H1 (cell line): ENCODE measurements around the gene LRRC63. TPM values are rescaled to one million over a fixed set of nuclear protein-coding genes. Genes with fewer than 3 reads are reported as not detected.

Experiments
- CTCF ChIA-PET: fragments of 300-600 bp; sonication (Branson Sonifier 250); formaldehyde crosslinking; loops from one replicate; lab custom pipeline; 2021; ENCODE audit not compliant: partially characterized antibody; lab: Charles Lee
- POLR2A ChIA-PET: fragments of 300-600 bp; sonication (Branson Sonifier 250); formaldehyde crosslinking; loops from one replicate; lab custom pipeline; 2021; ENCODE audit warnings: inconsistent platforms; ENCODE audit not compliant: partially characterized antibody; lab: Charles Lee
- DNase-seq, 2 experiments: peaks; one replicate each; pipeline versions ENCODE4 v3.0.0 to v3.0.0-alpha.2; 2010 to 2022; ENCODE audit warnings: low spot score in 2 of 2, low read depth in 1 of 2, mixed read lengths in 1 of 2
- FAIRE-seq: peaks from 2 replicates; lab custom pipeline; 2011; peaks lifted over from hg19 to GRCh38; lab: Jason Lieb, UNC
- H2AFZ ChIP-seq: 2 replicates; pipeline ENCODE4 v1.8.1; 2012; ENCODE audit warnings: low read length, inconsistent platforms
- H2AK5ac ChIP-seq: 2 replicates; pipeline ENCODE4 v1.6.1; 2013; ENCODE audit warnings: low read depth, low read length
- H2BK120ac ChIP-seq: replicated peaks from 2 replicates; pipeline ENCODE3; 2013; ENCODE audit warnings: low read depth, low read length, inconsistent platforms
- H2BK12ac ChIP-seq: 2 replicates; pipeline ENCODE4 v1.6.1; 2013; ENCODE audit warnings: low read depth, low read length
- H2BK15ac ChIP-seq: 2 replicates; pipeline ENCODE4 v1.6.1; 2013; ENCODE audit warnings: low read length
- H2BK20ac ChIP-seq: 2 replicates; pipeline ENCODE4 v1.6.1; 2013; ENCODE audit warnings: low read length
- H2BK5ac ChIP-seq: 2 replicates; pipeline ENCODE4 v1.6.1; 2013; ENCODE audit warnings: low read depth, low read length
- H3K14ac ChIP-seq: 2 replicates; pipeline ENCODE4 v1.6.1; 2013; ENCODE audit warnings: inconsistent platforms; ENCODE audit not compliant: insufficient read length
- H3K18ac ChIP-seq: 2 replicates; pipeline ENCODE4 v1.6.1; 2013; ENCODE audit warnings: low read length; ENCODE audit errors: extremely low read depth
- H3K23ac ChIP-seq: 2 replicates; pipeline ENCODE4 v1.6.1; 2013; ENCODE audit warnings: inconsistent platforms; ENCODE audit not compliant: insufficient read length
- H3K23me2 ChIP-seq: 2 replicates; pipeline ENCODE4 v1.6.1; 2013; ENCODE audit warnings: low read depth, low read length
- H3K27ac ChIP-seq: 2 replicates; pipeline ENCODE4 v1.6.1; 2011; ENCODE audit warnings: low read depth, low read length, inconsistent platforms
- H3K27me3 ChIP-seq, 4 experiments: replicated peaks in 1 of 4; 1 replicate in 1 of 4; 2 replicates in 3 of 4; pipeline versions ENCODE4 v1.6.1 to v1.8.1; 2011 to 2013; ENCODE audit warnings: low read length in 3 of 4, mild to moderate bottlenecking in 3 of 4, inconsistent platforms in 2 of 4, mixed read lengths in 2 of 4, moderate library complexity in 1 of 4; ENCODE audit not compliant: control insufficient read depth in 3 of 4, insufficient read depth in 3 of 4; ENCODE audit errors: extremely low read depth in 1 of 4
- H3K36me3 ChIP-seq, 4 experiments: 2 replicates each; pipeline versions ENCODE4 v1.6.1 to v1.8.1; 2011 to 2013; ENCODE audit warnings: mild to moderate bottlenecking in 4 of 4, low read length in 3 of 4, moderate library complexity in 2 of 4, control low read depth in 1 of 4, inconsistent platforms in 1 of 4; ENCODE audit not compliant: insufficient read depth in 4 of 4, control insufficient read depth in 2 of 4
- H3K4ac ChIP-seq: replicated peaks from 2 replicates; pipeline ENCODE3; 2013; ENCODE audit warnings: low read length, low read depth, mixed read lengths, inconsistent platforms; ENCODE audit not compliant: insufficient read length
- H3K4me1 ChIP-seq, 4 experiments: replicated peaks in 1 of 4; 1 replicate in 1 of 4; 2 replicates in 3 of 4; pipeline versions ENCODE4 v1.6.1 to v1.8.1; 2011 to 2013; ENCODE audit warnings: low read length in 3 of 4, inconsistent platforms in 2 of 4, mixed read lengths in 1 of 4; ENCODE audit not compliant: insufficient read depth in 4 of 4, control insufficient read depth in 3 of 4
- H3K4me2 ChIP-seq, 2 experiments: 2 replicates each; pipeline versions ENCODE4 v1.6.1 to v1.8.1; 2011 to 2013; ENCODE audit warnings: low read depth in 2 of 2, low read length in 2 of 2, control low read depth in 1 of 2, inconsistent platforms in 1 of 2, mild to moderate bottlenecking in 1 of 2; ENCODE audit not compliant: insufficient read depth in 1 of 2
- H3K4me3 ChIP-seq, 4 experiments: fragments of 200-600, 300-600 bp in 1 of 4; sonication (generic), shearing (Covaris generic), sonication (Bioruptor Twin) in 1 of 4; 2 replicates each; pipeline versions ENCODE4 v1.5.1 to v1.8.1; 2011 to 2016; ENCODE audit warnings: low read length in 4 of 4, low read depth in 3 of 4, control low read depth in 2 of 4, inconsistent platforms in 2 of 4, mild to moderate bottlenecking in 2 of 4, mixed read lengths in 1 of 4, moderate library complexity in 1 of 4; ENCODE audit not compliant: insufficient read depth in 2 of 4; ENCODE audit errors: extremely low read depth in 1 of 4
- H3K56ac ChIP-seq: replicated peaks from 2 replicates; pipeline ENCODE3; 2013; ENCODE audit warnings: low read depth, mild to moderate bottlenecking, mixed read lengths, low read length, inconsistent platforms; ENCODE audit not compliant: insufficient read length
- H3K79me1 ChIP-seq: 2 replicates; pipeline ENCODE4 v1.6.1; 2013; ENCODE audit warnings: low read depth, low read length, control low read depth
- H3K79me2 ChIP-seq, 2 experiments: 2 replicates each; pipeline versions ENCODE4 v1.6.1 to v1.8.1; 2012 to 2013; ENCODE audit warnings: low read length in 2 of 2, mild to moderate bottlenecking in 2 of 2, inconsistent platforms in 1 of 2; ENCODE audit not compliant: insufficient read depth in 2 of 2, control insufficient read depth in 1 of 2
- H3K9ac ChIP-seq, 4 experiments: replicated peaks in 1 of 4; 1 replicate in 1 of 4; 2 replicates in 3 of 4; pipeline versions ENCODE4 v1.6.1 to v1.8.1; 2011 to 2013; ENCODE audit warnings: low read depth in 3 of 4, low read length in 3 of 4, control low read depth in 2 of 4, mild to moderate bottlenecking in 2 of 4, moderate library complexity in 2 of 4, inconsistent platforms in 1 of 4; ENCODE audit errors: extremely low read depth in 1 of 4
- H3K9me3 ChIP-seq, 2 experiments: 2 replicates each; pipeline versions ENCODE4 v1.6.1 to v1.8.1; 2012 to 2013; ENCODE audit warnings: mild to moderate bottlenecking in 2 of 2, moderate library complexity in 2 of 2, control low read depth in 1 of 2, inconsistent platforms in 1 of 2, low read depth in 1 of 2, low read length in 1 of 2, mixed read lengths in 1 of 2; ENCODE audit not compliant: insufficient read depth in 2 of 2
- H4K20me1 ChIP-seq, 2 experiments: replicated peaks in 1 of 2; 2 replicates each; pipeline versions ENCODE3 to v1.8.1; 2011 to 2013; ENCODE audit warnings: inconsistent platforms in 2 of 2, low read length in 2 of 2, mild to moderate bottlenecking in 1 of 2; ENCODE audit not compliant: insufficient read depth in 2 of 2, control insufficient read depth in 1 of 2
- H4K5ac ChIP-seq: 2 replicates; pipeline ENCODE4 v1.6.1; 2013; ENCODE audit warnings: low read length, low read depth, mixed read lengths, inconsistent platforms; ENCODE audit not compliant: insufficient read length
- H4K8ac ChIP-seq: 2 replicates; pipeline ENCODE4 v1.8.0; 2013; ENCODE audit warnings: mild to moderate bottlenecking, moderate library complexity, low read length, inconsistent platforms; ENCODE audit not compliant: insufficient read depth; ENCODE audit errors: extremely low read depth
- H4K91ac ChIP-seq: replicated peaks from 2 replicates; pipeline ENCODE3; 2013; ENCODE audit warnings: low read length, mixed read lengths, inconsistent platforms; ENCODE audit not compliant: insufficient read length
- ATF3 ChIP-seq: IDR thresholded peaks from 2 replicates; pipeline ENCODE4 v1.6.1; 2011; ENCODE audit warnings: low read depth, mild to moderate bottlenecking, low read length; ENCODE audit not compliant: insufficient read depth
- CBX5 ChIP-seq: fragments of 300-800, 300-1000 bp; sonication (generic); IDR thresholded peaks from 2 replicates; pipeline ENCODE4 v1.7.1; 2016; ENCODE audit warnings: antibody characterized with exemption, low read length, low read depth
- CEBPB ChIP-seq: IDR thresholded peaks from 2 replicates; pipeline ENCODE4 v1.6.1; 2012; ENCODE audit warnings: low read depth, low read length
- E2F6 ChIP-seq: IDR thresholded peaks from 2 replicates; pipeline ENCODE4 v1.6.1; 2012; ENCODE audit warnings: inconsistent platforms
- EP300 ChIP-seq, 2 experiments: IDR thresholded peaks; 1 replicate in 1 of 2; 2 replicates in 1 of 2; pipeline ENCODE4 v1.6.1; 2011 to 2012; ENCODE audit warnings: low read depth in 2 of 2, low read length in 2 of 2, mild to moderate bottlenecking in 2 of 2, borderline replicate concordance in 1 of 2, inconsistent platforms in 1 of 2, moderate library complexity in 1 of 2
- EZH2 ChIP-seq: fragments of 200-600 bp; sonication (generic); IDR thresholded peaks from 2 replicates; pipeline ENCODE4 v1.7.1; 2012; ENCODE audit warnings: low read depth, mild to moderate bottlenecking, moderate library complexity, low read length, inconsistent platforms; ENCODE audit not compliant: severe bottlenecking
- POLR2AphosphoS5 ChIP-seq: IDR thresholded peaks from 2 replicates; pipeline ENCODE4 v1.6.1; 2011; ENCODE audit warnings: low read depth, low read length
- POU5F1 ChIP-seq: IDR thresholded peaks from 2 replicates; pipeline ENCODE4 v1.6.1; 2011; ENCODE audit warnings: low read depth, mild to moderate bottlenecking, low read length, moderate library complexity
- RAD21 ChIP-seq, 2 experiments: IDR thresholded peaks in 1 of 2; conservative IDR thresholded peaks in 1 of 2; 2 replicates each; pipeline ENCODE4 v1.6.1; 2011; ENCODE audit warnings: low read depth in 2 of 2, low read length in 2 of 2, improper control_type of control experiment in 1 of 2, inconsistent platforms in 1 of 2, mild to moderate bottlenecking in 1 of 2, moderate library complexity in 1 of 2
- RFX5 ChIP-seq: IDR thresholded peaks from 2 replicates; pipeline ENCODE4 v1.6.1; 2011; ENCODE audit warnings: low read depth, low read length, improper control_type of control experiment, borderline replicate concordance
- SIN3A ChIP-seq, 2 experiments: IDR thresholded peaks in 1 of 2; conservative IDR thresholded peaks in 1 of 2; 2 replicates each; pipeline ENCODE4 v1.6.1; 2011 to 2012; ENCODE audit warnings: low read length in 2 of 2, improper control_type of control experiment in 1 of 2, low read depth in 1 of 2, mild to moderate bottlenecking in 1 of 2
- TBP ChIP-seq: IDR thresholded peaks from 2 replicates; pipeline ENCODE4 v1.6.1; 2011; ENCODE audit warnings: low read depth, low read length, improper control_type of control experiment
- TEAD4 ChIP-seq: IDR thresholded peaks from 2 replicates; pipeline ENCODE4 v1.6.1; 2012; ENCODE audit warnings: low read depth, low read length, inconsistent platforms, mixed read lengths
- WGBS, 2 experiments: shearing (Covaris generic) in 1 of 2; methylation state at CpG; one replicate each; pipeline versions ENCODE4 v1.1.6 to v1.1.7; 2013 to 2015; ENCODE audit warnings: low lambda C conversion rate in 2 of 2, mixed read lengths in 2 of 2, inconsistent platforms in 1 of 2, low coverage in 1 of 2, missing lambda C conversion rate in 1 of 2; ENCODE audit not compliant: insufficient replicate concordance in 2 of 2, insufficient coverage in 1 of 2, insufficient read length in 1 of 2; ENCODE audit errors: extremely low coverage in 1 of 2, missing lambda C conversion rate in 1 of 2; 5-methylcytosine and 5-hydroxymethylcytosine counted together
- polyA plus RNA-seq, 7 experiments: library from polyadenylated mRNA; depleted of rRNA in 3 of 7; stranded (reverse) in 5 of 7; unstranded in 2 of 7; fragments of >200 nt in 5 of 7; fragments of 200-250 nt in 2 of 7; gene quantifications; 1 replicate in 5 of 7; 2 replicates in 1 of 7; 4 replicates in 1 of 7; pipeline versions ENCODE4 v1.2.1 to v1.2.3, GENCODE V29; 2011 to 2013; ENCODE audit warnings: missing spikeins in 2 of 7, mixed read lengths in 2 of 7
- total RNA-seq: library from RNA; stranded (reverse); fragmentation: NEBNext Ultra II Directional; extraction: Animal tissue kit (Norgen Biotek cat#: 25700); gene quantifications from 2 replicates; pipeline ENCODE4 v1.2.1, GENCODE V29; 2021

The LRRC63 gene
- total and polyA plus RNA-seq, 2 of the 8 experiments (the other 6 are each of a cell fraction or from before 2014, with no cell fraction given), result not detected

GRCh38 chr13:46265292-46265691, 53.6 kb downstream of the LRRC63 start:
- CTCF ChIA-PET, result interaction anchor here (1.1 to 2.8 kb wide), 2 partner anchors 14 to 24 kb away, joined by 4 to 7 read pairs; no protein-coding TSS in a partner anchor
- Histone ChIP-seq H4K8ac (no peak overlapping the region), H3K18ac (no peak overlapping the region), H3K9me3 (no peaks in the 10 kb centered on the region), H3K79me1 (no peaks in the 10 kb centered on the region), H3K79me2 (no peaks in the 10 kb centered on the region), H3K36me3 (no peaks in the 10 kb centered on the region), H4K91ac (no peak overlapping the region), H2BK120ac (no peak overlapping the region), H3K14ac (no peak overlapping the region), H4K5ac (no peak overlapping the region), H4K20me1 (no peaks in the 10 kb centered on the region), H3K4me2 (no peak overlapping the region), H3K56ac (no peak overlapping the region), H3K23ac (no peak overlapping the region), H2AFZ (no peak overlapping the region), H3K4me1 (no peaks in the 10 kb centered on the region), H3K4ac (no peak overlapping the region), H3K27me3 (no peaks in the 10 kb centered on the region), H3K23me2 (no peaks in the 10 kb centered on the region), H3K27ac (no peak overlapping the region), H3K9ac (no peak overlapping the region), H2BK5ac (no peak overlapping the region), H2BK20ac (no peak overlapping the region), H2BK15ac (no peak overlapping the region), H2BK12ac (no peak overlapping the region), H2AK5ac (no peak overlapping the region), H3K4me3 (no peak overlapping the region)
- POLR2A ChIA-PET, result no interaction called here
- DNase-seq, result no peak
- no peak for FAIRE-seq
- 92% methylated on average over 1 of the region's 1 CpG; no CpG with 5 or more reads in 1 of the 2 experiments for WGBS, 2 experiments
- no peak for TF ChIP-seq SIN3A (conservative IDR thresholded peaks at IDR 0.05 in 1 of 2, IDR thresholded peaks at IDR 0.05 in 1 of 2; ENCODE audit: low read depth in 1 of 2, low read length in 2 of 2)
- no peak for TF ChIP-seq EZH2
- TF ChIP-seq CBX5, result no peak
- TF ChIP-seq E2F6, result no peak
- TF ChIP-seq RAD21 (IDR thresholded peaks at IDR 0.05 in 1 of 2, conservative IDR thresholded peaks at IDR 0.05 in 1 of 2; ENCODE audit: low read depth in 2 of 2, low read length in 2 of 2), result no peak
- TF ChIP-seq POLR2AphosphoS5, result no peak
- TF ChIP-seq TEAD4, result no peak
- TF ChIP-seq ATF3, result no peak
- no peak for TF ChIP-seq EP300 (IDR thresholded peaks at IDR 0.05; ENCODE audit: borderline replicate concordance in 1 of 2, low read depth in 2 of 2, low read length in 2 of 2)
- TF ChIP-seq CEBPB, result no peak
- no peak for TF ChIP-seq POU5F1
- no peak for TF ChIP-seq RFX5
- no peak for TF ChIP-seq TBP
